H7 (cell line): ENCODE data around the gene ABLIM1. TPM values are rescaled to one million over a fixed set of nuclear protein-coding genes. Genes with fewer than 3 reads are reported as not detected.

Source experiments
- DNase-seq: peaks from one replicate; pipeline ENCODE4 v3.0.0; 2012
- H3K27me3 ChIP-seq: 2 replicates; pipeline ENCODE4 v1.6.0; 2011; ENCODE audit warnings: mild to moderate bottlenecking, low read length; ENCODE audit not compliant: control insufficient read depth, insufficient read depth
- H3K36me3 ChIP-seq: replicated peaks from 2 replicates; pipeline ENCODE4 v1.5.1; 2011; ENCODE audit warnings: low read length; ENCODE audit not compliant: control insufficient read depth, insufficient read depth
- H3K4me3 ChIP-seq: 2 replicates; pipeline ENCODE4 v1.5.1; 2011; ENCODE audit warnings: low read depth, mild to moderate bottlenecking, control low read depth, low read length, moderate library complexity; ENCODE audit not compliant: insufficient read depth
- total RNA-seq: library from RNA; depleted of rRNA; stranded (reverse); fragments of >200 nt; shearing (Covaris generic); gene quantifications from 2 replicates; pipeline ENCODE4 v1.2.3, GENCODE V29; 2014

The ABLIM1 gene
- total RNA-seq, 1 experiment from 2014 or later: 29.5 TPM

DNA sequence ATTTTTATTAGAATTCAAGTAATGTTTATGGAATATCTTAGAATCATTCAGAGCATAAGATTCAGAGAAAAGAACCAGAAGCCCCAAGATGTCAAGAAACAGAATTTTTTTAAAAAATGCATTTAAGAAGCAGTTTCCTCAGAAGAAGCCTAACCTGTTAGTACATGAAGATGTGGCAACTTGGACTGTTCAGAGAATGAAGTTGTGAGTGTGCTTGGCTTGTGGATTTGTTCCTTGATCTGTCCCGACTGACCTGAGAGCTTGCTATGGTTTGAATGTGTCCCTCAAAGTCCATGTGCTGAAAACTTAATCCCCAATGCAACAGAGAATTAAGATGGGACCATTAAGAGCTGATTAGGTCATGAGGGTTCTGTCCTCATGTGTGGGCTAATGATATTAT is 240.0 kb downstream of the ABLIM1 start:
- H3K27me3 ChIP-seq: no peaks in the 10 kb centered on the region
- H3K4me3 ChIP-seq: no peak overlapping the region
- H3K36me3 ChIP-seq: no peaks in the 10 kb centered on the region
- DNase-seq: no peak

DNA sequence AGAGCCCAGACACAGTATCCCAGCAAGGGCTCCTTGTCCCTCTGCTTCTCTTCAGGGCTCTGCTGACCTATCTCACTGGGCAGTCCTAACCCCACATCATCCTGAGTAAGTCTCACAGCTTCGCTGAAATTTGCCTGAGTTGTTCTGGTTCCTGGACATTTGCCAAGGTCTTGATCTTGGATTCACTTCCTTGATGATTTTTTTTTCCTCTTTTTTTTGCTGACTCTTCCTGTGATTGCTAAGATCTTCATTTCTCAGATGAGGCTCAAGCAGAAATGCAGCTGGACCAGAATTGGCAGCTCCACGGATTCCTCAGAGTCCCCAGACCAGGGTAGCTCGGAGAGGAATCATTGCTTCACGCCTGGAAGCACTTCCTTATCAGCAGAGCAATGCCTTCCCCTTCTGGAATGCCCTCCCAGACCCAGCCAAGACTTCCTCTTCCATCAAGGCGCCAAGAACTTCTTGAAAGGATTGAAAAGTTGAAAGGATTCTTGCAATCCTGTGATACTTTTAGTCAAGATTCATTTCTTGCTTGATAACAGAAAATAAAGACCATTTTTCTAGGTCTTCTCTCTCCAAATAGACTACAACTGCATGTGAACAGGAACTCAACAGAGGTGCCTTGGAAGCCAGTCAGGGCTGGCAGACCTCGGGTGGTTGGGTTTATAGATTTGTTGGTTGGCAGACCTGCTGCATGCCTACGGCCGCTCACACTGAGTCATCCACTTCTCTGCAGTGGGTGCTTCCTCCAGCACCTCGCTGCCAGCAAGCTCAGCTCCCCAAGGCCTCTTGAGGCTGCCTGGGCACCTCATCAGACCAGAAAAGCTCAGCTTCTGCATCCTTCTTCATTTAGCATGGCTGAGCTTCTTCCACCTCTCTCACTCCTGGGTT is 244.9 kb downstream of the ABLIM1 start:
- Histone ChIP-seq H3K27me3 (peaks cover 1% of the 10 kb centered on the region; the same call in 1 of the 2 replicates), H3K36me3 (no peaks in the 10 kb centered on the region), H3K4me3 (no peak overlapping the region)
- no peak for DNase-seq

DNA sequence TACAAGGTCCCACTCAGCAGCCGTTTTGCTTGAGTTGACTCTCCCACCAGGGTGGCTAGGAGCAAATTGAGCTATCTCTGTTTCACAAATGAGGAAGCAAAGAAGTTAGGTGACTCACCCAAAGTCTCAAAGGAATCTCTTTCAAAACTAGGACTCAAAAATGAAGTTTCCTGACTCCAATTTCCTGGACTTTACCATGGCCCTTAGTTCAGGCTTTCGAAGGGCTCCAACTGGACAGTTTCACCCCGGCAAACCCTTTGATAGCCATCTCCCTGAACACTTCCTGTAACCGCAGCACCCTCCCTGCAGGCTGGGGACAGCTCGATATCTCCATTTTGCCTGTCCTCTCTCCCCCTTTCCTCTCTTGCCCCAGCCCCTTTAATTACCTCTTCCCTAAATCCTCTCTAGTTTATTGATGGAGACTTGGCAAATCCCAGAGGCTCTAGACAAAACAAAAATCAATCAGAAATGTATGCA is 249.1 kb downstream of the ABLIM1 start:
- Histone ChIP-seq H3K36me3 (no peaks in the 10 kb centered on the region), H3K27me3 (peaks cover 24% of the 10 kb centered on the region), H3K4me3 (no peak overlapping the region)
- no peak for DNase-seq

DNA sequence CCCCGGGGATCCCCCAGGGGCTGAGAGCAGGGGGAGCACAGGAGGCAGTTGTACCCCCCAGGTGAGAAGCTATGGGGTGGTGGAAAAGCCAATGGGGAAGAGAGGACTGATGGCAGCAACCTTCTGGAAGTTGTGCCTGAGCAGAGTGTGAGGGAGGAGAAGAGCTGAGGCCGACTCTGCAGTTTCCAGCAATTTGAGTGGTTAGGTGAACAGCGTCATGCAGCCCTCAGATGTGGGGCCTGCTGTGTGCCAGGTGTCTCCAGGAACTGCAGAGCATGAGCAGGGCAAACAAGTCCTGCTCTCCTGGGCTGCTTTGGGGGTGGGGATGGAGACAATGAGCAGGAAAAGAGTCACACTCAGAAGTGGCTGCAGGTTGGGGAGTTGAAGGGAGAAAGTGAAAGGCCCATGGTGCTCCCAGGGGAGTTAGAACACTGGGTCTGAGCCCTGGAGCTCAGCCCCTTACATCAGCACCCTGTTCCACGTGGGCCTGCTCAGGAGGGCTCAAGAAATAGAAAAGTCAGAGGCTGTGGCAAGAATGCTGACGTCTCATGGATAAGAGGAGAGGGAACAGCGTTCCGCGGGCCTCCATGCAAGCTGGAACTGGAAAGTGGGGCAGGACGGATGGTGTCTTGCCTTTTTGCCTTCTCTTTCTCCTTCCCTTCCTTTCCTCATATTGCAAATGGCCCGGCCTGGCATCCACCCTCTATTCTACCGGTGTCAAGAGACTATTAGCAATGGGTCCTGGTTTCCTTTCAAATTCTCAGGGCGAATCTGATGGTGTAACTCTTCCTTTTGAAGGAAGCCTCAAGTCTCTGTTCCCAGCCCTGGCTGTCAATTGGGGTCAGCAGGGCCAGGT is 249.7 kb downstream of the ABLIM1 start:
- DNase-seq: no peak
- Histone ChIP-seq H3K36me3 (no peaks in the 10 kb centered on the region), H3K4me3 (no peak overlapping the region), H3K27me3 (peaks cover 30% of the 10 kb centered on the region)

DNA sequence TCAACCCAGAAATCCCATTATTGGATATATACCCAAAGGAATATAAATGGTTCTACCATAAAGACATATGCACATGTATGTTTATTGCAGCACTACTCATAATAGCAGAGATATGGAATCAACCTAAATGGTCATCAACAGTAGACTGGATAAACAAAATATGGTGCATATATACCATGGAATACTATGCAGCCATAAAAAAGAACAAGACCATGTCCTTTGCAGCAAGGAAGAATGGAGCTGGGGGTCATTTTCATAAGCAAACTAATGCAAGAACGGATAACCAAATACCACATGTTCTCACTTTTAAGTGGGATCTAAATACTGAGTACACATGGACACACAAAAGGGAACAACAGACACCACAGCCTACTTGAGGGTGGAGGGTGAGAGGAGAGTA is 251.6 kb downstream of the ABLIM1 start:
- Histone ChIP-seq H3K36me3 (no peaks in the 10 kb centered on the region), H3K27me3 (peaks cover 42% of the 10 kb centered on the region), H3K4me3 (no peak overlapping the region)
- no peak for DNase-seq

DNA sequence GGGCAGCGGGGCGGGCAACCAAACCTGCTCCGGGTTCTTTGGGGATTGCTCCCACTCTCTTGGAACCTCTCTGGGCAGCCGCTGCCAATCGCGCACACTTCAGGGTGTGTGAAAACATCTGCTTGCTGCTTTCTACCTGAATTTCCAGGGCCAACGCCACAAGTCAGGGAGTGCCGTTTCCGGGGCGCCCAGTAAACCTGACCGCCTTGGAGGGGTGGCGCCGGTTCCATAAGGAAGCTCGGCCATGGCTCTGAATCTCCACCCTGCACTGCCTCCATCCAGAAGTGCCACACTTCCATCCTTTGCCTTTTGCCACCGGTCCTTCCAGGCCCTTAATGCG is 253.1 kb downstream of the ABLIM1 start:
- Histone ChIP-seq H3K27me3 (peaks cover 42% of the 10 kb centered on the region), H3K4me3 (peak overlapping the region; percentile 60), H3K36me3 (no peaks in the 10 kb centered on the region)
- no peak for DNase-seq

DNA sequence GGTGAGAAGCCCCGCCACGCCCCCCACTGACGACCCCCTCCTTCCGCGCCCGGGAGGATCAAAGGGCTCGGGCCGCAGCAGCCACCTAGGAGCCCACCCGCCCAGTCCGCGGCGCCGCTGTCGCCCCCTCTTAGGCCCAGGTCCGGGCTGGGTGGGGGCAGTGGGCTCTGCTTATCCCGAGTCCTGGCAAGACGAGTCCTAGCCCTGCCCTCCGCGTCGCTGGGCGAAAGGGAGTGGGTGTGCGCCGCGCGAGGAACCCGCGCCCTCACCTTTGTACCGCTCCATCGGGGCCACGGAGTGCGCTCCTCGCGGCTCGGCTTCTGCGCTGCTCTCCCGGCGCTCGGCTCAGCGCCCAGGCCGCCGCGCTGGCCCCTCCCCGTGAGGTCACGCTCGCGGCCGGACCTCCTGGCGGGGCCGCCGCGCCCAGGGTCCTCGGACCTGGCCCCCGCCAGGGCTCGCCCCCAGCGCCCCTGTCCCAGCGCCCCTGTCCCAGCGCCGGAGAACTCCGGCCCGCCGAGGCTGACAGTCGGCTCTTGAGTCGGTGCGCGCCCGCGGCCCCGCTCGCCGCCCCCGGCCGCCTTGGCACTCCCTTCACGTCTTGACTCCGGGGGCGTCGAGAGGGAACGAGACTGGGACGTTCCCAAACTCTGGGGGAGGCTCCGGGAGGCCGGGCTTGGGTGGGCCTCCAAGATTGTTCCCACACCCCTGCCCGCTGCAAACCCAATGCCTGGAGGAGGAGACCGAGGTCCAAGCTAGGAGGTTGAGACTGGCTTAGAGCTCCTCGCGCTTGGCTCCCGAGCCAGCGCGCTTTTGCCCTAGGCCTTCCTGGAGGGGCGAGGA is 253.7 kb downstream of the ABLIM1 start, which contains the start of gene AFAP1L2:
Gene AFAP1L2, minus strand, starts transcription at position 332 of the 840 bp plus-strand sequence. Its CDS starts 47 bp downstream, at position 285.
- peak; percentile 86 for DNase-seq
- H3K4me3 ChIP-seq: peak within 1 kb of the TSS; percentile 60
- H3K36me3 ChIP-seq: no peaks in the 10 kb centered on the region
- peaks cover 42% of the 10 kb centered on the region for H3K27me3 ChIP-seq

DNA sequence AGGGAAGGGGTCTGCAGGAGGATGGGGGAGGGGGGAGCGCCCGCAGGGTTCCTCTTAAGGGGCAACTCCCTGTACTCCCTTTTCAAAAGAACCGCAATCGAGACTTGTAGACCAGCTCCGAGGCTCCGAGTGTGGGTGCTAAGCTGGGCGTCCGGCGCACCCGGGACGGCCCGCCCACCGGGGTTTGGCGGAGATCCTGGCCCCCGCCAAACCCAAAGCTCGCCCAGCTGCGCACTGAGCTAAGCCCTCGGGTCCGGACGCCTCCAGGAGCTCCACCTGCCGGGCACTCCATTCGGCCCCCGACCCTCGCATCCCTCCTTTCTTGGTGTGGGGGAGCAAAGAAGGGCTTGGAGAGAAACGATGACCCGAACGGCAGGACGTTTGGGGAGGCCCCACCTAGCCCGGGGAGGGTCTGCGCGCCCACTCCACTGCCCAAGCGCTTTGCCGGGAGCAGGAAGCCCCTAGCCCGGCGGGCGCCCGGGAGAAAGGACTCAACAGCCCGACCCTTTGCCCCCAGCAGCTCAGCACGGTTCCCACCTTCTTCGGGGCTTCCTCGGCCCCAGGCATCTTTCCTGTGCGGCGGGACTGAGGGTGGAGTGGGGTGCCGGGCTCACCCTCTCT is 254.4 kb downstream of the ABLIM1 start:
- Histone ChIP-seq H3K4me3 (peak overlapping the region; percentile 60), H3K36me3 (no peaks in the 10 kb centered on the region), H3K27me3 (peaks cover 42% of the 10 kb centered on the region)
- DNase-seq: peak; percentile 89

DNA sequence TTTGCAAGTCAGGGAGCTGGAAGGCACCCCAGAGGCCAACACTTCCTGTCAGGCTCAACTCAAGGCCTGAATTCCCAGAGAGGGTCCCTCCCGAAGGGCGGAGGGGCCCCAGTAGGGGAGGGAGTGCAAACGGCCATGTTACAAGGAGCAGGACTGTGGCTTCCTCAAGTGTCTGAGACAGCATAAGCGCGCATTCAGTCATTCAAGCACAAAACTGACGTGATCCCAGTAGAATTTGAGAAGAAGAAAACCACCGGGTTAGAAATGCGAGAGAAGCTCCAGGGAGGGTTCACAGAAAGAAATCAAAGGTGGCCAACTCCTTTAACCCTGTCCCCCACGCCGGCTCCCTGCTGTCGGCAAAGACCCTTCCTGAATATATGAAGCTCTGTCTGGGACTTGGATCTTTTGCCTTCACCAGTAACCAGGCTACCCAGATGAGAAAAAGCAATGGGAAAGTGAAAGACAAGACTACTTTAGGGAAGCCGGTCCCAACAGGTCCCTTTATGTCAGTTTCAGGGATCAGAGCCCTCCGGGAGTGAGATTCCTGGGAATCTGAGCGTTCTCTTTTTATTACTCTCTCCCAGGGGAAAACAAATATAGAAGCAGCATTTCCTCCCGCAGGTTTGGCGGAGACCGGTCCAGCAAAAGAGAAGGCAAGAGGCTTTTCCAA is 255.1 kb downstream of the ABLIM1 start:
- Histone ChIP-seq H3K27me3 (peaks cover 39% of the 10 kb centered on the region), H3K36me3 (no peaks in the 10 kb centered on the region), H3K4me3 (peak overlapping the region; percentile 60)
- peak; percentile 67 for DNase-seq

DNA sequence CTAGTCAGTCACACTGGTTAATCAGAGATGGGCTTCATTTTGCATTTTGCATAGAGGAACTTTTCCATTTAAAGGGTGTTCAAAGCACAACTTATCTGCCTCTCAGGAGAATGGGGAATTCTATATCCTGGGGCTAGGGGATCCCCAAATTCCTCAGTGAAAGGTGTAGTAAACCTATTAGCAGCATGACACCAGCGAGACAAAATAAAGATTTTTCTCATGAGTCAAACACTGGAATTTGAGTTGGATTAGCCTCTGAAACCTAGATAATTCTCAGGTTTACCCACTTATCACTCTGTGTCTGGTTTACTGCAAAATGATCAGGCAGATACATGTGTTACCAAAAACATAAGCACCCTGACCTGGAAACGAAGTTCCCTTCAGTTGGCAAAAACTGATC is 255.8 kb downstream of the ABLIM1 start:
- DNase-seq: no peak
- Histone ChIP-seq H3K4me3 (no peak overlapping the region), H3K27me3 (peaks cover 36% of the 10 kb centered on the region)

DNA sequence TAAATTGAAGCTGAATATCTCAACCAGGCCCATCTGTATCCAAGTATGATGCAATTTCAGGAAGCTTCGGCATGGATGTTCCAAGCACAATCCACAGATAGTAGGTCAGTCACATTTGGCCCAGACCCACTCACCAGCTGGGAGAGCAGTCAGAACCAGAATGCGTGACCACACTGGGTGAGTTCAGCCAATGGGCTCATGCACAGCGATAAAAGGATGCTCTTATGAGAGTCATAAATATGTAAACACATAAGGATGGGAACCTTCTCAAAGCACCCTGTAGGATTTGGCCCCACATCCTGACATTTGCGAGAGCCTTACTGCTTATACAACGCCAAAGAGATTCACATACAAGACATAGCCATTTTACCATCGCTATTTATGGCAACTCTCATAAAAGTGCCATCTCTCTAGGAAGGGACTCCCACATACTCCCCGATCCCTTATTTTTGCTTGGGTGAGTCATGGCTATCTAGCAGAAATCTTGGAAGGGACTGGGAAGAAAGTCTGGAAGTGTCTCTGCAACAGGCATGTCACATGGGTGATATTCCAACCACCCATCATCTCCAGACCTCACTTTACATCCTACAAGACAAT is 256.8 kb downstream of the ABLIM1 start:
- Histone ChIP-seq H3K4me3 (no peak overlapping the region), H3K27me3 (peaks cover 36% of the 10 kb centered on the region), H3K36me3 (no peaks in the 10 kb centered on the region)
- DNase-seq: no peak

More for the DNA sequence above, 255.8 kb downstream of the ABLIM1 start:
- no peaks in the 10 kb centered on the region for H3K36me3 ChIP-seq

DNA sequence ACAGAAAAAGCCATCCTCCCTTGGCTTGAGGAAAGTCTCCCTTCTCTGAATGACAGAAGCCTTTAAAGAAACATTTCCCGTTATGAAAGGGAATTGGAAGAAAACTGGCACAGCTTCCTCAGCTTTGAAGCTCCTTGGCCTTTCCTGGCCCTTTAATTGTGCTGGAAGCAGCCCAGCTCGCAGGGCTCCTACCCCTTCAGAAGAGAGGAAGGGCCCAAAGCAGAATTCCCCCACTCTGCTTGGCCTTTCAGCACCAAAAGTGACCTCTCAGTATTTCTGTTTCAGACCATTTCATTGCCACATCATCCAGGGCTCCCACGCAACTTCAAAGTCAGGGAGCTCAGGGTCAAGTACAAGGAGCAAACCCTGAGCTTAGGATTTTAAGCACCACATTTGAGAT is 258.0 kb downstream of the ABLIM1 start:
- H3K4me3 ChIP-seq: no peak overlapping the region
- DNase-seq: no peak
- H3K36me3 ChIP-seq: no peaks in the 10 kb centered on the region
- H3K27me3 ChIP-seq: peaks cover 28% of the 10 kb centered on the region

DNA sequence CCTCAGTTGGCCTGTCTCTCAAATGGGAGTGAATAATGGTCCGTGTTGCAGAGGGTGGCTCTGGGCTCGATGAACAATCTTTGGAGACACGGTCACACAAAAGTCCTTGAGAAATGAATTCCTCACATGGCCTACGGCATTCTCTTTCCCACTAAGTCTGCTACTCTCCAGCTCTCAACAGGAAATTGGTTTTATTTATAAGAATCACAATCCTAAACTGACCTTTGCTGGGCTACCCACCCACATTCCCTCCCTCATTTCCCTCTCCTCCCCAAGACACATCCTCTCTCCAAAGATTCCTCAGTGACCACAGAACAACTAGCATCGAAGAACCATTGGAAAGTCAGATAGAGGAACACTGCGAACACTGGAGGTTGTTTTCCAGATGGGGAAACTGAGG is 258.5 kb downstream of the ABLIM1 start:
- Histone ChIP-seq H3K27me3 (peaks cover 23% of the 10 kb centered on the region), H3K4me3 (no peak overlapping the region), H3K36me3 (no peaks in the 10 kb centered on the region)
- no peak for DNase-seq
